ENCODE data around the gene MICAL1.

- TF ChIP-seq CTCF (IDR thresholded peaks at IDR 0.05 in 8 of 11, conservative IDR thresholded peaks at IDR 0.05 in 3 of 11) (no peak), POLR2A (IDR thresholded peaks at IDR 0.05) (no peak)
Measured at GRCh38 chr6:109469591-109470189, 14.1 kb upstream of the MICAL1 start.

All from spleen (tissue), 7 donors.